Nephron progenitor cell (in vitro differentiated cells): ENCODE measurements around the gene HMG20A.

Source experiments
- DNase-seq: peaks from one replicate; pipeline ENCODE4 v3.0.0; 2021
- H3K27ac Mint-ChIP-seq: 2 replicates; pipeline ENCODE4 v1.8.0; 2021; ENCODE audit warnings: mild to moderate bottlenecking, moderate library complexity, mixed read lengths
- H3K27me3 Mint-ChIP-seq: 2 replicates; pipeline ENCODE4 v1.8.0; 2021; ENCODE audit warnings: mild to moderate bottlenecking, low read depth, mixed read lengths; ENCODE audit not compliant: poor library complexity
- H3K36me3 Mint-ChIP-seq: 2 replicates; pipeline ENCODE4 v1.8.0; 2021; ENCODE audit warnings: low read depth, mixed read lengths
- H3K4me1 Mint-ChIP-seq: 2 replicates; pipeline ENCODE4 v1.8.0; 2021; ENCODE audit warnings: mixed read lengths
- H3K4me3 Mint-ChIP-seq: 2 replicates; pipeline ENCODE4 v1.8.0; 2021; ENCODE audit warnings: mild to moderate bottlenecking, moderate library complexity, mixed read lengths
- H3K9me3 Mint-ChIP-seq: 2 replicates; pipeline ENCODE4 v1.8.0; 2021; ENCODE audit warnings: mild to moderate bottlenecking, moderate library complexity, mixed read lengths
- TF ChIP-seq, protein P1 (sequence below): fragments of 200-600 bp; sonication (generic); IDR thresholded peaks from 2 replicates; pipeline ENCODE4 v1.5.0; 2021; ENCODE audit warnings: antibody characterized with exemption

HMG20A gene

GRCh38 chr15:77481670-77482069 is 61.0 kb downstream of the HMG20A start:
- DNase-seq: no peak
- no peak overlapping the region for H3K4me3 Mint-ChIP-seq
- H3K27me3 Mint-ChIP-seq: no peaks in the 10 kb centered on the region
- H3K4me1 Mint-ChIP-seq: no peaks in the 10 kb centered on the region
- TF ChIP-seq, protein P1, sequence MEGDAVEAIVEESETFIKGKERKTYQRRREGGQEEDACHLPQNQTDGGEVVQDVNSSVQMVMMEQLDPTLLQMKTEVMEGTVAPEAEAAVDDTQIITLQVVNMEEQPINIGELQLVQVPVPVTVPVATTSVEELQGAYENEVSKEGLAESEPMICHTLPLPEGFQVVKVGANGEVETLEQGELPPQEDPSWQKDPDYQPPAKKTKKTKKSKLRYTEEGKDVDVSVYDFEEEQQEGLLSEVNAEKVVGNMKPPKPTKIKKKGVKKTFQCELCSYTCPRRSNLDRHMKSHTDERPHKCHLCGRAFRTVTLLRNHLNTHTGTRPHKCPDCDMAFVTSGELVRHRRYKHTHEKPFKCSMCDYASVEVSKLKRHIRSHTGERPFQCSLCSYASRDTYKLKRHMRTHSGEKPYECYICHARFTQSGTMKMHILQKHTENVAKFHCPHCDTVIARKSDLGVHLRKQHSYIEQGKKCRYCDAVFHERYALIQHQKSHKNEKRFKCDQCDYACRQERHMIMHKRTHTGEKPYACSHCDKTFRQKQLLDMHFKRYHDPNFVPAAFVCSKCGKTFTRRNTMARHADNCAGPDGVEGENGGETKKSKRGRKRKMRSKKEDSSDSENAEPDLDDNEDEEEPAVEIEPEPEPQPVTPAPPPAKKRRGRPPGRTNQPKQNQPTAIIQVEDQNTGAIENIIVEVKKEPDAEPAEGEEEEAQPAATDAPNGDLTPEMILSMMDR: no peak
- H3K27ac Mint-ChIP-seq: no peak overlapping the region
- H3K36me3 Mint-ChIP-seq: peaks cover 71% of the 10 kb centered on the region
- H3K9me3 Mint-ChIP-seq: no peaks in the 10 kb centered on the region

GRCh38 chr15:77482570-77482969 is 61.9 kb downstream of the HMG20A start:
- Mint-ChIP-seq H3K36me3 (peaks cover 63% of the 10 kb centered on the region), H3K4me1 (no peaks in the 10 kb centered on the region), H3K4me3 (no peak overlapping the region), H3K27ac (no peak overlapping the region), H3K27me3 (no peaks in the 10 kb centered on the region), H3K9me3 (no peaks in the 10 kb centered on the region)
- no peak for DNase-seq
- TF ChIP-seq, protein P1: no peak

- no peak for DNase-seq
Measured at GRCh38 chr15:77483425-77484140, 62.9 kb downstream of the HMG20A start.

GRCh38 chr15:77484994-77485393 is 64.3 kb downstream of the HMG20A start:
- Mint-ChIP-seq H3K4me1 (peaks cover 6% of the 10 kb centered on the region), H3K4me3 (no peak overlapping the region), H3K9me3 (no peaks in the 10 kb centered on the region), H3K27me3 (peaks cover 3% of the 10 kb centered on the region), H3K27ac (no peak overlapping the region), H3K36me3 (peaks cover 41% of the 10 kb centered on the region)
- TF ChIP-seq, protein P1: no peak
- no peak for DNase-seq

More at GRCh38 chr15:77483425-77484140, 62.9 kb downstream of the HMG20A start:
- H3K27ac Mint-ChIP-seq: peak overlapping the region; percentile 57
- H3K4me3 Mint-ChIP-seq: no peak overlapping the region
- TF ChIP-seq, protein P1: no peak
- H3K27me3 Mint-ChIP-seq: no peaks in the 10 kb centered on the region
- H3K9me3 Mint-ChIP-seq: no peaks in the 10 kb centered on the region
- peaks cover 53% of the 10 kb centered on the region for H3K36me3 Mint-ChIP-seq
- no peaks in the 10 kb centered on the region for H3K4me1 Mint-ChIP-seq

- Mint-ChIP-seq H3K9me3 (no peaks in the 10 kb centered on the region), H3K27me3 (peaks cover 3% of the 10 kb centered on the region), H3K27ac (no peak overlapping the region), H3K36me3 (peaks cover 45% of the 10 kb centered on the region), H3K4me1 (peaks cover 22% of the 10 kb centered on the region), H3K4me3 (no peak overlapping the region)
- DNase-seq: no peak
- TF ChIP-seq, protein P1: no peak
Measured at GRCh38 chr15:77486542-77487468, 66.1 kb downstream of the HMG20A start.
